K562 (cell line): ENCODE results near the gene CDIPT. TPM values are rescaled to one million over a fixed set of nuclear protein-coding genes. Genes with fewer than 3 reads are reported as not detected.

ENCODE experiments used
- ATAC-seq: fragments of 200-7000 bp; cut with Tn5 transposase; 3 replicates; pipeline ENCODE4 v1.9.1; 2020; ENCODE audit warnings: moderate library complexity
- BruUV-seq: library from RNA; stranded (reverse); fragments of 400-500 nt; replicated peaks from 2 replicates; lab custom pipeline; 2021; lab: Mats Ljungman, UMichigan
- CTCF ChIA-PET: fragments of 300-600 bp; formaldehyde crosslinking; extraction: SDS; loops from one replicate; lab custom pipeline; 2021; ENCODE audit warnings: low intra/inter-chr PET ratio; lab: Yijun Ruan, JAX
- POLR2A ChIA-PET: fragments of 300-600, 350-650 bp; sonication (Branson Sonifier 250); formaldehyde crosslinking; extraction: SDS; loops from one replicate; lab custom pipeline; 2021; ENCODE audit warnings: antibody characterized with exemption, inconsistent platforms; lab: Yijun Ruan, JAX
- DNase-seq, 4 experiments: peaks; one replicate each; pipeline versions ENCODE4 v3.0.0 to v3.0.0-alpha.2; 2011 to 2018; ENCODE audit warnings: low spot score in 3 of 4, mixed read lengths in 3 of 4; ENCODE audit errors: extremely low read depth in 1 of 4
- FAIRE-seq: peaks from 2 replicates; lab custom pipeline; 2011; peaks lifted over from hg19 to GRCh38; lab: Jason Lieb, UNC
- H2AFZ ChIP-seq: 2 replicates; pipeline ENCODE4 v1.6.0; 2011; ENCODE audit warnings: low read depth, low read length, control low read depth, inconsistent platforms
- H3K27ac ChIP-seq: fragments of 200-600 bp; 3 replicates; pipeline ENCODE4 v1.8.0; 2011; ENCODE audit warnings: low read depth, mild to moderate bottlenecking, control low read depth, inconsistent platforms, low read length, moderate library complexity, mixed read lengths; ENCODE audit errors: extremely low read depth
- H3K27me3 ChIP-seq, 2 experiments: fragments of 300-600 bp in 1 of 2; 2 replicates in 1 of 2; 3 replicates in 1 of 2; pipeline versions ENCODE4 v1.6.0 to v1.8.0; 2011; ENCODE audit warnings: inconsistent platforms in 2 of 2, low read length in 2 of 2, mild to moderate bottlenecking in 1 of 2, mixed read lengths in 1 of 2, moderate library complexity in 1 of 2; ENCODE audit not compliant: control insufficient read depth in 2 of 2, insufficient read depth in 2 of 2
- H3K36me3 ChIP-seq: fragments of 300-600 bp; 3 replicates; pipeline ENCODE4 v1.8.0; 2011; ENCODE audit warnings: mild to moderate bottlenecking, low read length, inconsistent platforms; ENCODE audit not compliant: control insufficient read depth, insufficient read depth
- H3K4me1 ChIP-seq, 2 experiments: fragments of 200-600 bp in 1 of 2; replicated peaks in 1 of 2; 2 replicates in 1 of 2; 3 replicates in 1 of 2; pipeline versions ENCODE4 v1.5.1 to v1.8.0; 2011; ENCODE audit warnings: inconsistent platforms in 2 of 2, low read length in 2 of 2, mild to moderate bottlenecking in 1 of 2, mixed read lengths in 1 of 2, moderate library complexity in 1 of 2; ENCODE audit not compliant: control insufficient read depth in 2 of 2, insufficient read depth in 2 of 2
- H3K4me2 ChIP-seq: 2 replicates; pipeline ENCODE4 v1.6.1; 2011; ENCODE audit warnings: low read length, control low read depth, inconsistent platforms, mixed read lengths; ENCODE audit not compliant: insufficient read depth
- H3K4me3 ChIP-seq: fragments of 200-600 bp; sonication (generic), shearing (Covaris generic); 2 replicates; pipeline ENCODE4 v1.5.1; 2016; ENCODE audit warnings: control low read depth, inconsistent platforms
- H3K79me2 ChIP-seq: fragments of 200-600 bp; 3 replicates; pipeline ENCODE4 v1.8.0; 2011; ENCODE audit warnings: low read length, inconsistent platforms; ENCODE audit not compliant: control insufficient read depth, insufficient read depth
- H3K9ac ChIP-seq, 2 experiments: 2 replicates each; pipeline versions ENCODE4 v1.6.0 to v1.6.1; 2011; ENCODE audit warnings: low read depth in 2 of 2, low read length in 2 of 2, control low read depth in 1 of 2, inconsistent platforms in 1 of 2, mild to moderate bottlenecking in 1 of 2, mixed read lengths in 1 of 2; ENCODE audit not compliant: insufficient read depth in 1 of 2
- H3K9me1 ChIP-seq: one replicate; pipeline ENCODE4 v1.6.0; 2011; ENCODE audit warnings: inconsistent platforms, mild to moderate bottlenecking, low read length, moderate library complexity; ENCODE audit not compliant: control insufficient read depth, insufficient read depth
- H3K9me3 ChIP-seq: replicated peaks from 2 replicates; pipeline ENCODE4 v1.5.1; 2011; ENCODE audit warnings: low read depth, low read length, inconsistent platforms; ENCODE audit not compliant: control insufficient read depth, insufficient read depth
- H4K20me1 ChIP-seq: replicated peaks from 2 replicates; pipeline ENCODE4 v1.6.1; 2011; ENCODE audit warnings: low read length, inconsistent platforms, mixed read lengths; ENCODE audit not compliant: control insufficient read depth, insufficient read depth
- FOXO4 ChIP-seq: fragments of 450-650 bp; formaldehyde crosslinking; IDR thresholded peaks from 2 replicates; pipeline ENCODE4 v1.4.0; 2020; ENCODE audit warnings: mild to moderate bottlenecking, moderate library complexity
- LEF1 ChIP-seq: fragments of 450-650 bp; IDR thresholded peaks from 2 replicates; pipeline ENCODE4 v1.6.1; 2016; ENCODE audit warnings: mild to moderate bottlenecking
- MAFG ChIP-seq: fragments of 450-650 bp; conservative IDR thresholded peaks from 2 replicates; pipeline ENCODE4 v1.6.1; 2016; ENCODE audit warnings: missing genetic modification characterization, missing compliant biosample characterization
- MBD1 ChIP-seq: fragments of 250-450 bp; sonication (Bioruptor Pico); IDR thresholded peaks from 2 replicates; pipeline ENCODE4 v1.8.0; 2022; ENCODE audit warnings: inconsistent platforms
- MCM3 ChIP-seq: fragments of 450-650 bp; IDR thresholded peaks from 2 replicates; pipeline ENCODE4 v1.6.1; 2016
- NKRF ChIP-seq: fragments of 450-650 bp; IDR thresholded peaks from 2 replicates; pipeline ENCODE4 v1.6.1; 2016; ENCODE audit warnings: borderline replicate concordance
- POLR2G ChIP-seq: fragments of 200-400 bp; formaldehyde crosslinking; IDR thresholded peaks from 2 replicates; pipeline ENCODE4 v1.6.1; 2017; ENCODE audit warnings: low read depth, mild to moderate bottlenecking, antibody characterized with exemption, low read length, moderate library complexity
- XRCC5 ChIP-seq: fragments of 200-400 bp; formaldehyde crosslinking; IDR thresholded peaks from 2 replicates; pipeline ENCODE4 v1.6.1; 2017; ENCODE audit warnings: low read depth, mild to moderate bottlenecking, low read length
- ZNF124 ChIP-seq: sonication (generic); formaldehyde crosslinking; IDR thresholded peaks from 2 replicates; pipeline ENCODE4 v1.8.1; 2022; ENCODE audit warnings: missing genetic modification reagents
- ZNF695 ChIP-seq: fragments of 450-650 bp; formaldehyde crosslinking; IDR thresholded peaks from 2 replicates; pipeline ENCODE4 v1.4.0; 2020; ENCODE audit warnings: mild to moderate bottlenecking, moderate library complexity
- ZNF764 ChIP-seq: fragments of 250-450 bp; sonication (Bioruptor Pico); IDR thresholded peaks from 2 replicates; pipeline ENCODE4 v1.4.0; 2020; ENCODE audit warnings: low read depth, mild to moderate bottlenecking, moderate library complexity
- WGBS: fragments of 100-300 bp; shearing (Covaris generic); methylation state at CpG from one replicate; pipeline ENCODE4 v1.1.6; 2016; ENCODE audit warnings: low coverage, mixed read lengths; ENCODE audit not compliant: insufficient coverage; ENCODE audit errors: missing lambda C conversion rate; 5-methylcytosine and 5-hydroxymethylcytosine counted together
- in situ Hi-C: fragments of 300-500 bp; cut with MboI; formaldehyde crosslinking; loops from 4 replicates; pipeline ENCODE4 v1.15.0; 2018; ENCODE audit warnings: inconsistent platforms, mixed read lengths
- intact Hi-C: fragments of 100-400 bp; cut with micrococcal nuclease; formaldehyde crosslinking; loops from 2 replicates; pipeline ENCODE4 v1.14.2; 2022
- polyA plus RNA-seq, 8 experiments: library from polyadenylated mRNA; depleted of rRNA in 4 of 8; stranded (reverse) in 5 of 8; unstranded in 3 of 8; fragments of >200 nt; fragmentation: Nextera tagmentation in 2 of 8; fragmentation: Illumina TruSeq in 1 of 8; extraction: Ambion mirVana in 2 of 8; extraction: Trizol in 1 of 8; gene quantifications; 2 replicates each; pipeline versions ENCODE4 v1.2.1 to v1.2.3, GENCODE V29; 2011 to 2014; ENCODE audit warnings: inconsistent platforms in 1 of 8, missing spikeins in 1 of 8
- total RNA-seq, 7 experiments: library from RNA; depleted of rRNA in 6 of 7; stranded (reverse); fragments of >200 nt in 6 of 7; fragmentation: Illumina TruSeq in 2 of 7; extraction: Trizol in 2 of 7; gene quantifications; 2 replicates each; pipeline versions ENCODE4 v1.2.1 to v1.2.3, GENCODE V29; 2011 to 2021; ENCODE audit warnings: low replicate concordance in 1 of 7

Gene CDIPT
- total and polyA plus RNA-seq, 9 of the 15 experiments (the other 6 are each of a cell fraction or from before 2014, with no cell fraction given) = 1.3 to 37.0 (median 23.0) TPM

GRCh38 chr16:29858149-29858849 is 4.7 kb downstream of the CDIPT start (continued):
- TF ChIP-seq FOXO4 (CRISPR knock-in tag) (no peak), ZNF124 (CRISPR knock-in tag) (no peak)

GRCh38 chr16:29857133-29857760 is 5.8 kb downstream of the CDIPT start:
- H3K27me3 ChIP-seq = no peaks in the 10 kb centered on the region
- H3K79me2 ChIP-seq = peaks cover 4% of the 10 kb centered on the region; the same call in 2 of the 3 replicates
- no peak for FAIRE-seq
- in situ Hi-C loops = no loop called here
- no peak overlapping the region for H3K27ac ChIP-seq
- no peaks in the 10 kb centered on the region for H3K9me3 ChIP-seq
- DNase-seq = no peak
- H3K4me3 ChIP-seq = no peak overlapping the region
- intact Hi-C loops = no loop called here
- no peaks in the 10 kb centered on the region for H4K20me1 ChIP-seq
- H3K9me1 ChIP-seq = no peaks in the 10 kb centered on the region
- ChIA-PET POLR2A (interaction anchor here (0.8 kb wide), 1 partner anchor 46 kb away, joined by 4 read pairs; the partner anchor contains the start of gene PRRT2), CTCF (no interaction called here)
- peaks cover 27% of the 10 kb centered on the region; the same call in 2 of the 3 replicates for H3K36me3 ChIP-seq
- WGBS = 60% methylated on average over 7 of the region's 7 CpGs
- peaks cover 4 to 13% of the 10 kb centered on the region in 2 experiments; a peak in 3 of 5 replicates for H3K4me1 ChIP-seq
- BruUV-seq = no TSS peak
- H3K9ac ChIP-seq = no peak overlapping the region
- no peak for ATAC-seq
- no peak overlapping the region for H2AFZ ChIP-seq
- no peak overlapping the region for H3K4me2 ChIP-seq
- TF ChIP-seq MBD1 (no peak), MCM3 (no peak), NKRF (no peak), POLR2G (no peak), XRCC5 (no peak), MAFG (tag) (no peak), ZNF764 (CRISPR knock-in tag) (no peak), LEF1 (no peak), ZNF695 (CRISPR knock-in tag) (no peak)
